ENCODE data around the gene GDF11. TPM values are rescaled to one million over a fixed set of nuclear protein-coding genes. Genes with fewer than 3 reads are reported as not detected.

The GDF11 gene
- polyA plus RNA-seq, 1 of the 3 experiments (the other 2 are of a cell fraction): 9.4 TPM

DNA sequence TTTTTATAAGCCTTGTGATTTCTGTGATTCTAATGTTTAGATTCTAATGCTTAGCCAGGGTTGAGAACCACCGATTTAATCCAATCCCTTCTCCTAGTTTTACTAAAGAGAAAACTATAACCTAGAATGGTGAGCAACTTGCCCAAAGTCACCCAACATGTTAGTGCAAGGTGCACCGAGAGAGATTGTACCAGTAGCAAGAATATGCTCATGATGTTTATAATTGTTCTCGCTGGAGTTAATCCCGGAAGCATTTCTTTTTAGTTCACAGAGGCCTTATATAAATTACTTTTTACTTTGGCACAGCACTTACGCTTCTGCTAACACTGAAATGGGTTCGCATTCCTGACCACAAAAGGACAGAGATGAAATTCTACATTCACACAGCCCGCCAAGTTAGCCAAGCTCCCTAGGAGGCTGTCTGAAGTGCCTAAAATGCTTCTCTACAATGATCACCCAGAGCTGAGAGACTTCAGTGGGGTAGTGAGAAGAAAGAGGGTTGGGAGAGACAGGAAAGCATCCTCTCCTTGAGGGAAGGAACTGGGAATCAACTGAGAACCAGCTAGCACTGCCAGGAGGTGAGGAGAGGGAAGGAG, 27.7 kb upstream of the GDF11 start:
- peak overlapping the region; percentile 67 to 92 for H3K4me3 ChIP-seq (ENCODE audit: low read depth in 2 of 2, low read length in 1 of 2)
- TF ChIP-seq SIN3A (IDR thresholded peaks at IDR 0.05; ENCODE audit: borderline replicate concordance, low read depth, low read length) (no peak), JUND (IDR thresholded peaks at IDR 0.05) (no peak), GATA2 (CRISPR knock-in tag; IDR thresholded peaks at IDR 0.05) (no peak)
- TF ChIP-seq, protein P1, sequence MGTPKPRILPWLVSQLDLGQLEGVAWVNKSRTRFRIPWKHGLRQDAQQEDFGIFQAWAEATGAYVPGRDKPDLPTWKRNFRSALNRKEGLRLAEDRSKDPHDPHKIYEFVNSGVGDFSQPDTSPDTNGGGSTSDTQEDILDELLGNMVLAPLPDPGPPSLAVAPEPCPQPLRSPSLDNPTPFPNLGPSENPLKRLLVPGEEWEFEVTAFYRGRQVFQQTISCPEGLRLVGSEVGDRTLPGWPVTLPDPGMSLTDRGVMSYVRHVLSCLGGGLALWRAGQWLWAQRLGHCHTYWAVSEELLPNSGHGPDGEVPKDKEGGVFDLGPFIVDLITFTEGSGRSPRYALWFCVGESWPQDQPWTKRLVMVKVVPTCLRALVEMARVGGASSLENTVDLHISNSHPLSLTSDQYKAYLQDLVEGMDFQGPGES (IDR thresholded peaks at IDR 0.05; ENCODE audit: low read depth, low read length): no peak
- TF ChIP-seq, protein P2, sequence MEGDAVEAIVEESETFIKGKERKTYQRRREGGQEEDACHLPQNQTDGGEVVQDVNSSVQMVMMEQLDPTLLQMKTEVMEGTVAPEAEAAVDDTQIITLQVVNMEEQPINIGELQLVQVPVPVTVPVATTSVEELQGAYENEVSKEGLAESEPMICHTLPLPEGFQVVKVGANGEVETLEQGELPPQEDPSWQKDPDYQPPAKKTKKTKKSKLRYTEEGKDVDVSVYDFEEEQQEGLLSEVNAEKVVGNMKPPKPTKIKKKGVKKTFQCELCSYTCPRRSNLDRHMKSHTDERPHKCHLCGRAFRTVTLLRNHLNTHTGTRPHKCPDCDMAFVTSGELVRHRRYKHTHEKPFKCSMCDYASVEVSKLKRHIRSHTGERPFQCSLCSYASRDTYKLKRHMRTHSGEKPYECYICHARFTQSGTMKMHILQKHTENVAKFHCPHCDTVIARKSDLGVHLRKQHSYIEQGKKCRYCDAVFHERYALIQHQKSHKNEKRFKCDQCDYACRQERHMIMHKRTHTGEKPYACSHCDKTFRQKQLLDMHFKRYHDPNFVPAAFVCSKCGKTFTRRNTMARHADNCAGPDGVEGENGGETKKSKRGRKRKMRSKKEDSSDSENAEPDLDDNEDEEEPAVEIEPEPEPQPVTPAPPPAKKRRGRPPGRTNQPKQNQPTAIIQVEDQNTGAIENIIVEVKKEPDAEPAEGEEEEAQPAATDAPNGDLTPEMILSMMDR (IDR thresholded peaks at IDR 0.05): no peak
- H3K9me3 ChIP-seq: no peaks in the 10 kb centered on the region
- POLR2A ChIA-PET: interaction anchor here (1.5 to 1.6 kb wide), 3 partner anchors 8 to 15 kb away, joined by 3 to 8 read pairs (median 6); partner anchors contain the start of genes CD63 and ITGA7
- peak overlapping the region; percentile 86 for H3K9ac ChIP-seq
- peak overlapping the region; percentile 89 for H3K4me2 ChIP-seq
- H4K20me1 ChIP-seq (ENCODE audit: insufficient read depth): no peaks in the 10 kb centered on the region
- H3K4me1 ChIP-seq (ENCODE audit: control insufficient read depth in 1 of 2, insufficient read depth in 2 of 2, low read depth in 1 of 2, low read length in 1 of 2): peaks cover 23 to 26% of the 10 kb centered on the region in 2 experiments
- H3F3A ChIP-seq (replicated peaks; ENCODE audit: insufficient read depth): peaks cover 14% of the 10 kb centered on the region
- H3K27me3 ChIP-seq (ENCODE audit: insufficient read depth): no peaks in the 10 kb centered on the region
- H3K9me2 ChIP-seq: no peaks in the 10 kb centered on the region
- CTCF ChIA-PET: interaction anchor here (0.8 to 11.2 kb wide), 7 partner anchors 10 to 526 kb away, joined by 3 to 202 read pairs (median 6); no protein-coding TSS in a partner anchor
- H2AFZ ChIP-seq (ENCODE audit: low read depth): peak overlapping the region; percentile 93
- peak; percentile 45 for DNase-seq
- peaks cover 13% of the 10 kb centered on the region; the same call in 1 of the 2 replicates for H3K79me2 ChIP-seq (ENCODE audit: insufficient read depth)
- H3K27ac ChIP-seq (ENCODE audit: low read depth in 2 of 2, low read length in 1 of 2): peak overlapping the region; percentile 87 to 92
- WGBS (ENCODE audit: low lambda C conversion rate): 67% methylated on average over 7 of the region's 7 CpGs
- peaks cover 0 to 3% of the 10 kb centered on the region in 2 experiments for H3K36me3 ChIP-seq (replicated peaks in 1 of 2; ENCODE audit: control insufficient read depth in 1 of 2, insufficient read depth in 2 of 2, low read length in 1 of 2)

DNA sequence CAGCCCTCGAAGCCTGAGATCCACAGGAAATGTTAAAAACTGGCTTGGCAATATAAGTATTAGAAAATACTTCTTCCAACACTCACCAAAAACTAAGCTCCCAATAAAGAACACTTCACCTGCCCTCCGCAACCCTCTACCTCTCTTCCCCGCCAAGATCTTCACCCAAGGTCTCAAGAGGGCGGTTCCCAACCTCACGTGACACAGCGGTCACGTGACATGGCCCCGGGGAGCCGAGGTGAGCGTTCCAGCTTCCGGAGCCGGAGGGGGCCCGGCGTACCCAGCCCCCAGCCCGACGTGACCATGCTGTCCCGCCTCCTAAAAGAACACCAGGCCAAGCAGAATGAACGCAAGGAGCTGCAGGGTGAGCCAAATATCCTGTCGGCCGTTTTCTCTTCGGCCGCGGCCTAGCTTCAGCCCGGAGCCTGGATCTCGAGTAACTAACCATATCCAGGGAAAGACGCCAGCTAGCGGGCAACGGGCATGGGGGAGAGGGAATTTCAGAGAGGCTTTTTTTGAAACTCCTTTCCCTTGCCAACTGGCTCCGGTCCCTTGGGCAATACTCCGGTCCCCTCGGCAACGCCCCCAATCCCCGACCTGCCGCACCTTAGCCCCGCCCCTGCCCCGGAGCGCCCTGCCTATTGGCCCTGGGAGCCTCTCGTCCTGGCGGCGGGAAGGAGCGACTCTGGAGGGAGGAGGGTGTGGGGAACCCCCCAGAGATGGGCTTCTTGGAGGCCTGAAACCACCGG, 26.9 kb upstream of the GDF11 start, which contains the start of gene BLOC1S1:
Gene BLOC1S1, plus strand, starts transcription at position 214 of the 749 bp plus-strand sequence. Its CDS starts 6 bp downstream, at position 220.
- Histone ChIP-seq H3K36me3 (replicated peaks in 1 of 2; ENCODE audit: control insufficient read depth in 1 of 2, insufficient read depth in 2 of 2, low read length in 1 of 2) (peaks cover 0 to 3% of the 10 kb centered on the region in 2 experiments), H3K27me3 (ENCODE audit: insufficient read depth) (no peaks in the 10 kb centered on the region), H3K4me1 (ENCODE audit: control insufficient read depth in 1 of 2, insufficient read depth in 2 of 2, low read depth in 1 of 2, low read length in 1 of 2) (peaks cover 29% of the 10 kb centered on the region in 2 experiments), H3K9ac (peak within 1 kb of the TSS; percentile 86), H3K27ac (ENCODE audit: low read depth in 2 of 2, low read length in 1 of 2) (peak within 1 kb of the TSS; percentile 87 to 92), H3K9me3 (no peaks in the 10 kb centered on the region), H3K9me2 (no peaks in the 10 kb centered on the region), H3K79me2 (ENCODE audit: insufficient read depth) (peaks cover 13% of the 10 kb centered on the region; the same call in 1 of the 2 replicates), H2AFZ (ENCODE audit: low read depth) (peak within 1 kb of the TSS; percentile 93), H3F3A (replicated peaks; ENCODE audit: insufficient read depth) (peaks cover 22% of the 10 kb centered on the region), H3K4me3 (ENCODE audit: low read depth in 2 of 2, low read length in 1 of 2) (peak within 1 kb of the TSS; percentile 67 to 92), H3K4me2 (peak within 1 kb of the TSS; percentile 89), H4K20me1 (ENCODE audit: insufficient read depth) (no peaks in the 10 kb centered on the region)
- 2% methylated on average over 23 of the region's 42 CpGs for WGBS (ENCODE audit: low lambda C conversion rate)
- POLR2A ChIA-PET: interaction anchor here (1.5 to 1.6 kb wide), 3 partner anchors 9 to 16 kb away, joined by 3 to 8 read pairs (median 6); partner anchors contain the start of genes CD63 and ITGA7
- DNase-seq: peak; percentile 96
- CTCF ChIA-PET: interaction anchor here (0.8 to 11.2 kb wide), 7 partner anchors 9 to 527 kb away, joined by 3 to 202 read pairs (median 6); no protein-coding TSS in a partner anchor
- TF ChIP-seq TAF1 (IDR thresholded peaks at IDR 0.05; ENCODE audit: borderline replicate concordance, low read depth, low read length): peak; percentile 60; the same call in 1 of the 2 replicates
- TF ChIP-seq SIN3A (IDR thresholded peaks at IDR 0.05; ENCODE audit: borderline replicate concordance, low read depth, low read length): peak; percentile 94
- TF ChIP-seq, protein P3, sequence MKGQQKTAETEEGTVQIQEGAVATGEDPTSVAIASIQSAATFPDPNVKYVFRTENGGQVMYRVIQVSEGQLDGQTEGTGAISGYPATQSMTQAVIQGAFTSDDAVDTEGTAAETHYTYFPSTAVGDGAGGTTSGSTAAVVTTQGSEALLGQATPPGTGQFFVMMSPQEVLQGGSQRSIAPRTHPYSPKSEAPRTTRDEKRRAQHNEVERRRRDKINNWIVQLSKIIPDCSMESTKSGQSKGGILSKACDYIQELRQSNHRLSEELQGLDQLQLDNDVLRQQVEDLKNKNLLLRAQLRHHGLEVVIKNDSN (IDR thresholded peaks at IDR 0.05; ENCODE audit: borderline replicate concordance, low read depth): peak; percentile 100
- TF ChIP-seq MXI1 (IDR thresholded peaks at IDR 0.05; ENCODE audit: low read depth, low read length): peak; percentile 72
- peak; percentile 84 for TF ChIP-seq ELF1 (IDR thresholded peaks at IDR 0.05)
- no peak for TF ChIP-seq FOSL2 (IDR thresholded peaks at IDR 0.05; ENCODE audit: borderline replicate concordance, low read depth)
- TF ChIP-seq, protein P4, sequence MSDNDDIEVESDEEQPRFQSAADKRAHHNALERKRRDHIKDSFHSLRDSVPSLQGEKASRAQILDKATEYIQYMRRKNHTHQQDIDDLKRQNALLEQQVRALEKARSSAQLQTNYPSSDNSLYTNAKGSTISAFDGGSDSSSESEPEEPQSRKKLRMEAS (IDR thresholded peaks at IDR 0.05; ENCODE audit: low read depth): peak; percentile 90
- TF ChIP-seq, protein P5, sequence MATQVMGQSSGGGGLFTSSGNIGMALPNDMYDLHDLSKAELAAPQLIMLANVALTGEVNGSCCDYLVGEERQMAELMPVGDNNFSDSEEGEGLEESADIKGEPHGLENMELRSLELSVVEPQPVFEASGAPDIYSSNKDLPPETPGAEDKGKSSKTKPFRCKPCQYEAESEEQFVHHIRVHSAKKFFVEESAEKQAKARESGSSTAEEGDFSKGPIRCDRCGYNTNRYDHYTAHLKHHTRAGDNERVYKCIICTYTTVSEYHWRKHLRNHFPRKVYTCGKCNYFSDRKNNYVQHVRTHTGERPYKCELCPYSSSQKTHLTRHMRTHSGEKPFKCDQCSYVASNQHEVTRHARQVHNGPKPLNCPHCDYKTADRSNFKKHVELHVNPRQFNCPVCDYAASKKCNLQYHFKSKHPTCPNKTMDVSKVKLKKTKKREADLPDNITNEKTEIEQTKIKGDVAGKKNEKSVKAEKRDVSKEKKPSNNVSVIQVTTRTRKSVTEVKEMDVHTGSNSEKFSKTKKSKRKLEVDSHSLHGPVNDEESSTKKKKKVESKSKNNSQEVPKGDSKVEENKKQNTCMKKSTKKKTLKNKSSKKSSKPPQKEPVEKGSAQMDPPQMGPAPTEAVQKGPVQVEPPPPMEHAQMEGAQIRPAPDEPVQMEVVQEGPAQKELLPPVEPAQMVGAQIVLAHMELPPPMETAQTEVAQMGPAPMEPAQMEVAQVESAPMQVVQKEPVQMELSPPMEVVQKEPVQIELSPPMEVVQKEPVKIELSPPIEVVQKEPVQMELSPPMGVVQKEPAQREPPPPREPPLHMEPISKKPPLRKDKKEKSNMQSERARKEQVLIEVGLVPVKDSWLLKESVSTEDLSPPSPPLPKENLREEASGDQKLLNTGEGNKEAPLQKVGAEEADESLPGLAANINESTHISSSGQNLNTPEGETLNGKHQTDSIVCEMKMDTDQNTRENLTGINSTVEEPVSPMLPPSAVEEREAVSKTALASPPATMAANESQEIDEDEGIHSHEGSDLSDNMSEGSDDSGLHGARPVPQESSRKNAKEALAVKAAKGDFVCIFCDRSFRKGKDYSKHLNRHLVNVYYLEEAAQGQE (IDR thresholded peaks at IDR 0.05; ENCODE audit: low read depth, low read length): peak; percentile 54
- TF ChIP-seq NFIC (IDR thresholded peaks at IDR 0.05; ENCODE audit: borderline replicate concordance): peak; percentile 54
- TF ChIP-seq, protein P6, sequence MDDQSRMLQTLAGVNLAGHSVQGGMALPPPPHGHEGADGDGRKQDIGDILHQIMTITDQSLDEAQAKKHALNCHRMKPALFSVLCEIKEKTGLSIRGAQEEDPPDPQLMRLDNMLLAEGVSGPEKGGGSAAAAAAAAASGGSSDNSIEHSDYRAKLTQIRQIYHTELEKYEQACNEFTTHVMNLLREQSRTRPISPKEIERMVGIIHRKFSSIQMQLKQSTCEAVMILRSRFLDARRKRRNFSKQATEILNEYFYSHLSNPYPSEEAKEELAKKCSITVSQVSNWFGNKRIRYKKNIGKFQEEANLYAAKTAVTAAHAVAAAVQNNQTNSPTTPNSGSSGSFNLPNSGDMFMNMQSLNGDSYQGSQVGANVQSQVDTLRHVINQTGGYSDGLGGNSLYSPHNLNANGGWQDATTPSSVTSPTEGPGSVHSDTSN (IDR thresholded peaks at IDR 0.05): 0 out of 2 replicates have a peak, but pooled peaks have one; percentile 16

Measured in SK-N-SH (cell line).